Keratinocyte (primary cell): ENCODE data around the gene PDK4. TPM values are rescaled to one million over a fixed set of nuclear protein-coding genes. Genes with fewer than 3 reads are reported as not detected.

Experiments
- DNase-seq: peaks from one replicate; pipeline ENCODE4 v3.0.0-alpha.2; 2011; ENCODE audit warnings: low read depth, missing footprints, low spot score
- FAIRE-seq: peaks from 2 replicates; lab custom pipeline; 2011; peaks lifted over from hg19 to GRCh38; lab: Jason Lieb, UNC
- H2AFZ ChIP-seq: 2 replicates; pipeline ENCODE4 v1.6.0; 2012; ENCODE audit warnings: low read length, control low read depth, inconsistent platforms; ENCODE audit not compliant: control insufficient read depth
- H3K27ac ChIP-seq: 2 replicates; pipeline ENCODE4 v1.5.1; 2011; ENCODE audit warnings: low read length; ENCODE audit not compliant: control insufficient read depth, insufficient read depth
- H3K27me3 ChIP-seq: 3 replicates; pipeline ENCODE4 v1.6.0; 2011; ENCODE audit warnings: low read length; ENCODE audit not compliant: control insufficient read depth, insufficient read depth; ENCODE audit errors: extremely low read depth
- H3K36me3 ChIP-seq, 2 experiments: 2 replicates in 1 of 2; 3 replicates in 1 of 2; pipeline ENCODE4 v1.5.1; 2011; ENCODE audit warnings: low read length in 2 of 2, mild to moderate bottlenecking in 1 of 2; ENCODE audit not compliant: control insufficient read depth in 2 of 2, insufficient read depth in 2 of 2; ENCODE audit errors: extremely low read depth in 1 of 2
- H3K4me1 ChIP-seq: 3 replicates; pipeline ENCODE4 v1.5.1; 2011; ENCODE audit warnings: low read length; ENCODE audit not compliant: control insufficient read depth, insufficient read depth; ENCODE audit errors: extremely low read depth
- H3K4me2 ChIP-seq: 3 replicates; pipeline ENCODE4 v1.6.0; 2011; ENCODE audit warnings: low read depth, low read length; ENCODE audit not compliant: control insufficient read depth, insufficient read depth; ENCODE audit errors: extremely low read depth
- H3K4me3 ChIP-seq, 3 experiments: fragments of 200-600 bp in 1 of 3; sonication (generic) in 1 of 3; 2 replicates in 2 of 3; 3 replicates in 1 of 3; pipeline ENCODE4 v1.5.1; 2011 to 2016; ENCODE audit warnings: low read length in 3 of 3, mild to moderate bottlenecking in 3 of 3, control low read depth in 2 of 3, inconsistent platforms in 1 of 3, low read depth in 1 of 3, mixed read lengths in 1 of 3, mixed run types in 1 of 3, moderate library complexity in 1 of 3; ENCODE audit not compliant: control insufficient read depth in 2 of 3, insufficient read depth in 2 of 3; ENCODE audit errors: extremely low read depth in 1 of 3
- H3K79me2 ChIP-seq: 2 replicates; pipeline ENCODE4 v1.6.0; 2012; ENCODE audit warnings: low read length; ENCODE audit not compliant: control insufficient read depth, insufficient read depth
- H3K9ac ChIP-seq: 3 replicates; pipeline ENCODE4 v1.6.0; 2011; ENCODE audit warnings: low read length; ENCODE audit not compliant: control insufficient read depth, insufficient read depth; ENCODE audit errors: extremely low read depth
- H3K9me1 ChIP-seq: 3 replicates; pipeline ENCODE4 v1.6.0; 2011; ENCODE audit warnings: low read length; ENCODE audit not compliant: control insufficient read depth, insufficient read depth; ENCODE audit errors: extremely low read depth
- H3K9me3 ChIP-seq: 2 replicates; pipeline ENCODE4 v1.5.1; 2012; ENCODE audit warnings: low read depth, low read length; ENCODE audit not compliant: control insufficient read depth
- H4K20me1 ChIP-seq: 3 replicates; pipeline ENCODE4 v1.6.0; 2011; ENCODE audit warnings: low read length; ENCODE audit not compliant: control insufficient read depth, insufficient read depth; ENCODE audit errors: extremely low read depth
- CTCF ChIP-seq, 3 experiments: IDR thresholded peaks in 1 of 3; conservative IDR thresholded peaks in 1 of 3; optimal IDR thresholded peaks in 1 of 3; 2 replicates in 2 of 3; 3 replicates in 1 of 3; pipeline versions ENCODE3 to v1.5.1; 2011; ENCODE audit warnings: low read length in 3 of 3, mild to moderate bottlenecking in 3 of 3, moderate library complexity in 2 of 3, control low read depth in 1 of 3, inconsistent platforms in 1 of 3; ENCODE audit not compliant: insufficient read depth in 2 of 3; ENCODE audit errors: extremely low read depth in 1 of 3
- EZH2 ChIP-seq: IDR thresholded peaks from one replicate; pipeline ENCODE4 v1.6.1; 2012; ENCODE audit warnings: inconsistent platforms, mild to moderate bottlenecking, low read length, moderate library complexity
- dilution Hi-C: fragments of 300-500 bp; cut with MboI; formaldehyde crosslinking; loops from one replicate; pipeline ENCODE4 v1.7.0; 2020; ENCODE audit warnings: low sequenced_read_pairs; ENCODE audit not compliant: extremely low pct_ligation_motif_present
- polyA plus RNA-seq, 5 experiments: library from polyadenylated mRNA; depleted of rRNA in 3 of 5; stranded (reverse) in 3 of 5; stranded (forward) in 1 of 5; unstranded in 1 of 5; fragments of >200 nt; gene quantifications; 1 replicate in 1 of 5; 2 replicates in 3 of 5; 3 replicates in 1 of 5; pipeline versions ENCODE4 v1.2.1 to v1.2.3, GENCODE V29; 2011 to 2012; ENCODE audit warnings: missing spikeins in 2 of 5, low read depth in 1 of 5, low replicate concordance in 1 of 5

Gene PDK4
- polyA plus RNA-seq, 1 donor (not counting 4 experiments of a cell fraction or from before 2014, with no cell fraction given), result not detected

GRCh38 chr7:95558864-95559263, 37.5 kb downstream of the PDK4 start:
- Histone ChIP-seq H3K27me3 (no peaks in the 10 kb centered on the region), H3K4me1 (no peaks in the 10 kb centered on the region), H4K20me1 (no peaks in the 10 kb centered on the region), H3K9me3 (no peaks in the 10 kb centered on the region), H3K4me2 (no peak overlapping the region), H3K36me3 (no peaks in the 10 kb centered on the region), H2AFZ (no peak overlapping the region), H3K4me3 (no peak overlapping the region), H3K9ac (no peak overlapping the region), H3K9me1 (no peaks in the 10 kb centered on the region), H3K27ac (no peak overlapping the region), H3K79me2 (no peaks in the 10 kb centered on the region)
- FAIRE-seq, result no peak
- no peak for TF ChIP-seq EZH2
- no peak for TF ChIP-seq CTCF (optimal IDR thresholded peaks at IDR 0.05 in 1 of 3, IDR thresholded peaks at IDR 0.05 in 1 of 3, conservative IDR thresholded peaks at IDR 0.05 in 1 of 3; ENCODE audit: extremely low read depth in 1 of 3, insufficient read depth in 2 of 3, low read length in 3 of 3)
- dilution Hi-C loops, result no loop called here
- no peak for DNase-seq

GRCh38 chr7:95556777-95557176, 39.5 kb downstream of the PDK4 start:
- FAIRE-seq (no peak), DNase-seq (no peak)
- Histone ChIP-seq H3K9me3 (no peaks in the 10 kb centered on the region), H3K36me3 (no peaks in the 10 kb centered on the region), H3K27ac (no peak overlapping the region), H3K79me2 (no peaks in the 10 kb centered on the region), H3K27me3 (no peaks in the 10 kb centered on the region), H3K9me1 (no peaks in the 10 kb centered on the region), H3K9ac (no peak overlapping the region), H3K4me3 (no peak overlapping the region), H2AFZ (no peak overlapping the region), H3K4me2 (no peak overlapping the region), H3K4me1 (no peaks in the 10 kb centered on the region), H4K20me1 (no peaks in the 10 kb centered on the region)
- dilution Hi-C loops, result no loop called here
- no peak for TF ChIP-seq CTCF (optimal IDR thresholded peaks at IDR 0.05 in 1 of 3, IDR thresholded peaks at IDR 0.05 in 1 of 3, conservative IDR thresholded peaks at IDR 0.05 in 1 of 3; ENCODE audit: extremely low read depth in 1 of 3, insufficient read depth in 2 of 3, low read length in 3 of 3)
- no peak for TF ChIP-seq EZH2
